Effector memory CD4-positive, alpha-beta T cell (primary cell): ENCODE results near the gene CPZ.

Experiments used
- DNase-seq, 3 donors: peaks; one replicate each; pipeline ENCODE4 v3.0.0-alpha.2; 2020
- H3K27ac ChIP-seq: 2 replicates; pipeline ENCODE4 v1.7.0; 2013; ENCODE audit warnings: mild to moderate bottlenecking, low read length, moderate library complexity; ENCODE audit not compliant: insufficient read depth, poor library complexity, severe bottlenecking
- H3K27me3 ChIP-seq: replicated peaks from 2 replicates; pipeline ENCODE4 v1.7.0; 2013; ENCODE audit warnings: mild to moderate bottlenecking, low read length; ENCODE audit not compliant: insufficient read depth, control insufficient read depth, poor library complexity, severe bottlenecking
- H3K36me3 ChIP-seq: 2 replicates; pipeline ENCODE4 v1.7.0; 2013; ENCODE audit warnings: mild to moderate bottlenecking, low read length, moderate library complexity; ENCODE audit not compliant: control insufficient read depth, insufficient read depth
- H3K4me1 ChIP-seq: 2 replicates; pipeline ENCODE4 v1.7.0; 2013; ENCODE audit warnings: low read length, mild to moderate bottlenecking; ENCODE audit not compliant: control insufficient read depth, insufficient read depth, poor library complexity, severe bottlenecking
- H3K4me3 ChIP-seq: 2 replicates; pipeline ENCODE4 v1.7.0; 2013; ENCODE audit warnings: low read length, low read depth, mild to moderate bottlenecking; ENCODE audit not compliant: insufficient read depth, poor library complexity, severe bottlenecking
- H3K9me3 ChIP-seq: 2 replicates; pipeline ENCODE4 v1.7.0; 2013; ENCODE audit warnings: mild to moderate bottlenecking, low read length, moderate library complexity; ENCODE audit not compliant: control insufficient read depth

Gene CPZ

GRCh38 chr4:8609406-8609805 lies 16.8 kb downstream of the CPZ start:
- Histone ChIP-seq H3K27me3 (no peaks in the 10 kb centered on the region), H3K9me3 (no peaks in the 10 kb centered on the region), H3K4me3 (no peak overlapping the region), H3K36me3 (no peaks in the 10 kb centered on the region), H3K4me1 (no peaks in the 10 kb centered on the region), H3K27ac (no peak overlapping the region)
- no peak for DNase-seq

GRCh38 chr4:8609824-8610350 lies 17.3 kb downstream of the CPZ start:
- no peaks in the 10 kb centered on the region for H3K4me1 ChIP-seq
- H3K27me3 ChIP-seq, result no peaks in the 10 kb centered on the region
- H3K36me3 ChIP-seq, result no peaks in the 10 kb centered on the region
- no peak for DNase-seq
- no peaks in the 10 kb centered on the region for H3K9me3 ChIP-seq
- no peak overlapping the region for H3K4me3 ChIP-seq
- no peak overlapping the region for H3K27ac ChIP-seq

GRCh38 chr4:8610858-8611616 lies 18.5 kb downstream of the CPZ start:
- Histone ChIP-seq H3K27me3 (no peaks in the 10 kb centered on the region), H3K9me3 (no peaks in the 10 kb centered on the region), H3K4me3 (no peak overlapping the region), H3K27ac (no peak overlapping the region), H3K4me1 (no peaks in the 10 kb centered on the region), H3K36me3 (no peaks in the 10 kb centered on the region)
- DNase-seq, result no peak

GRCh38 chr4:8612646-8613045 lies 20.1 kb downstream of the CPZ start:
- Histone ChIP-seq H3K4me3 (no peak overlapping the region), H3K4me1 (no peaks in the 10 kb centered on the region), H3K27me3 (no peaks in the 10 kb centered on the region), H3K36me3 (no peaks in the 10 kb centered on the region), H3K9me3 (no peaks in the 10 kb centered on the region), H3K27ac (no peak overlapping the region)
- no peak for DNase-seq

GRCh38 chr4:8613421-8614364 lies 21.1 kb downstream of the CPZ start:
- no peaks in the 10 kb centered on the region for H3K4me1 ChIP-seq
- H3K36me3 ChIP-seq, result no peaks in the 10 kb centered on the region
- H3K27me3 ChIP-seq, result no peaks in the 10 kb centered on the region
- DNase-seq, result no peak
- no peak overlapping the region for H3K27ac ChIP-seq
- H3K9me3 ChIP-seq, result no peaks in the 10 kb centered on the region
- H3K4me3 ChIP-seq, result no peak overlapping the region

- no peak for DNase-seq
- H3K27me3 ChIP-seq, result no peaks in the 10 kb centered on the region
- H3K4me1 ChIP-seq, result no peaks in the 10 kb centered on the region
These were observed 22.0 kb downstream of the CPZ start for GRCh38 chr4:8614365-8615193.

GRCh38 chr4:8615366-8615765 lies 22.8 kb downstream of the CPZ start:
- DNase-seq, result no peak
- Histone ChIP-seq H3K4me1 (no peaks in the 10 kb centered on the region), H3K9me3 (no peaks in the 10 kb centered on the region), H3K36me3 (no peaks in the 10 kb centered on the region), H3K4me3 (no peak overlapping the region), H3K27ac (no peak overlapping the region), H3K27me3 (no peaks in the 10 kb centered on the region)

More at GRCh38 chr4:8614365-8615193, 22.0 kb downstream of the CPZ start:
- Histone ChIP-seq H3K27ac (no peak overlapping the region), H3K9me3 (no peaks in the 10 kb centered on the region), H3K36me3 (no peaks in the 10 kb centered on the region), H3K4me3 (no peak overlapping the region)

GRCh38 chr4:8615921-8616787 lies 23.6 kb downstream of the CPZ start:
- H3K4me3 ChIP-seq, result no peak overlapping the region
- no peaks in the 10 kb centered on the region for H3K36me3 ChIP-seq
- H3K4me1 ChIP-seq, result no peaks in the 10 kb centered on the region
- H3K27ac ChIP-seq, result no peak overlapping the region
- no peaks in the 10 kb centered on the region for H3K9me3 ChIP-seq
- H3K27me3 ChIP-seq, result no peaks in the 10 kb centered on the region
- DNase-seq, result no peak

GRCh38 chr4:8616831-8617230 lies 24.3 kb downstream of the CPZ start:
- Histone ChIP-seq H3K4me1 (no peaks in the 10 kb centered on the region), H3K9me3 (no peaks in the 10 kb centered on the region), H3K36me3 (no peaks in the 10 kb centered on the region), H3K27me3 (no peaks in the 10 kb centered on the region), H3K4me3 (no peak overlapping the region), H3K27ac (no peak overlapping the region)
- DNase-seq, result no peak
